CD4-positive, alpha-beta T cell treated with Interleukin-4 for 1 hour (primary cell): Measurements from ENCODE around the gene NSDHL.

Source experiments
- DNase-seq, 2 donors: peaks; one replicate each; pipeline ENCODE4 v3.0.0-alpha.2; 2020 to 2022

NSDHL gene

DNA sequence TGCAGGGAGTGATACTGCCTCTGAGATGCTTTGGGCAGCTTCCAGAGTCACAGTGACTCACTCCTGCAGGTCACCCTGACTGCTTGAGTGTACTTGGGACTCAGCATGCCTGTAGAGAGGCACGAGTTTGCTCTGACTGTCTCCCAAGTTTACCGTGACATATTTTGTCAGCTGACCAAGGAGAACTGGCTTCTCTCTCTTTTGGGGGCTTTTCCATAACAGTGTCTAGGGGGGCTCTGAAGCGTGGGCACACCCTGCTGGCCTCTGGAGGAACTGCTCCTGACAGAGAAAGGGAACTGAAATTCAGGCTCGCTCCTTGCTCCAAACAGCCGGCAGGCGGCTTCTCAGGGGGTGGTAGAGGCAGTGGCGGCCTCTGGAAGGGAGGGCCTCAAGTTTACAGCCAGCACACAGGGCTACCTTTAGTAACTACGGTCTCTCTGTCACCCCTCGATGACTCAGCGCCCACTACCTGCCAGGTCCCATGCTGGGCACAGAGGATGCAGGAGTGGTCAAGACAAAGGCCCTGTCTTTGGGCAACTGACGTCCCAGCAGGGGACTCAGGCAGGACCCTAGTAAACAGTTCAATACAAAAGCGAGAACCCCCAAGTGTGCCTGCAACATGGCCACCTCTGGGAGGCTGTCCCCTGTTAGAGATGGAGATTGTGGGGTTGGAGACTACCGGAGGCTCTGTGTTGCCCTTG lies 84.8 kb downstream of the NSDHL start:
- peak in 1 of 2 donors; percentile 24 for DNase-seq

DNA sequence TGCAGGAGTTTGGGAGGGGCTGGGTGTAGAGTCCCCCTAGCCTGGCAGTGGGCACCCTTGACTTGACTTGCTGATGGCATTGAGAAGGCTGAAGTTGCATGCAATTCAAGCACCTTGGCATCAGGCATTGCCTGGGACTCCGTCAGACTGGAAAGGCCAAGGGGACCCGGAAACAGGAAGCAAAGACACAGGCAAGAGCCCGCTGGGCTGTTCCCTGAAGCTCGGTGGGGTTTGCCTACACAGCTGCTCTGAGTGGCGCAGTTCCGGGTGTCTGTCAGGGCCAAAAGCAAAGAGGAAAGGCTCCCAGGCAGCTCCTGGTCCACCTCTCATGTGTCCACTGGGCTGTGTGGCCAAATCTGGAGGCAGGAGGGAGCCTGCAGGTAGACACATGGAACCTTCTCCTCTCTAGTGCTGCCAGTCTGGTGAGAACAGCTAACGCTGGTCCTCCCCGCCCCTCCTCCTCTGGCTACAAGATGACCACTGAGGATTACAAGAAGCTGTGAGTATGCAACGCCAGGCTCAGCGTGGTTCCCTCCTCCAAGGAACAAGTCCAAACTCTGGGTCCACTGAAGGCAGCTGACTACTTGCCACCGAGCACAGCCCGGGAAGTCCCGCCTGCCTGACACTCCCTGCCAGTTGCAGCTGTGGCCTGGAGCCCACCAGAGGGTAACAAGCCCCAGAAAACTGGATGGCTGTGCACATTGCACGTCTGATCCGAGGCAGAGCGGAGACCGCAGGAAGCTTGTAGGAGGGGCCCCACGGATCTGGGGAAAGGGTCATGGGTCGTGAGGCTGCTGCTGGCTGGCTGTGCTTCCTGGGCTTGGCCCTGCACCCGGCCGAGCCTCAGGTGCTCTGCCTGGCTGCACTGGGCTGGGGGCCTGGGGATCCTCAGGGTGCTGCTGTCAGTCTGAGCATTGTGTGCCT lies 87.1 kb downstream of the NSDHL start:
- no peak for DNase-seq

DNA sequence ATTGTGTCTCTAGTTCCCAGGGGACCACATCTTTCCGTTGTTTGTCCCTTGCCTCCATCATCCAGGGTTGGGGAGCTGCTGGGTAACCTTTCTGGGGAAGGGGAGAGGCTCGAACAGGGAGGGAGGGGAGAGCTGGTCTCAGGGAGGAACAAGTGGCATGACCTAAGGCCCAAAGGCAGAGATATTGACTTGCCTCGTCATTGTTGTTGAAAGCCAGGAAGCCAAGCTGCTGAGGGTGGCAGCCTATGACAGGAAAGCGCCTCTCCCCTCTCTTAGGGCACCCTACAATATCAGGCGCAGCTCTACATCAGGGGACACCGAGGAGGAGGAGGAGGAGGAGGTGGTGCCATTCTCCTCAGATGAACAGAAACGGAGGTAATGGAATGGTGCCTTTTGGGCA lies 87.8 kb downstream of the NSDHL start:
- no peak for DNase-seq
